Measurements from ENCODE around the gene FAM174C.
"Not testable (repeated sequence)": the region's sequence is repeated elsewhere in the genome, so short reads cannot be mapped to it uniquely, and the experiment has no call there.

Gene FAM174C

DNA sequence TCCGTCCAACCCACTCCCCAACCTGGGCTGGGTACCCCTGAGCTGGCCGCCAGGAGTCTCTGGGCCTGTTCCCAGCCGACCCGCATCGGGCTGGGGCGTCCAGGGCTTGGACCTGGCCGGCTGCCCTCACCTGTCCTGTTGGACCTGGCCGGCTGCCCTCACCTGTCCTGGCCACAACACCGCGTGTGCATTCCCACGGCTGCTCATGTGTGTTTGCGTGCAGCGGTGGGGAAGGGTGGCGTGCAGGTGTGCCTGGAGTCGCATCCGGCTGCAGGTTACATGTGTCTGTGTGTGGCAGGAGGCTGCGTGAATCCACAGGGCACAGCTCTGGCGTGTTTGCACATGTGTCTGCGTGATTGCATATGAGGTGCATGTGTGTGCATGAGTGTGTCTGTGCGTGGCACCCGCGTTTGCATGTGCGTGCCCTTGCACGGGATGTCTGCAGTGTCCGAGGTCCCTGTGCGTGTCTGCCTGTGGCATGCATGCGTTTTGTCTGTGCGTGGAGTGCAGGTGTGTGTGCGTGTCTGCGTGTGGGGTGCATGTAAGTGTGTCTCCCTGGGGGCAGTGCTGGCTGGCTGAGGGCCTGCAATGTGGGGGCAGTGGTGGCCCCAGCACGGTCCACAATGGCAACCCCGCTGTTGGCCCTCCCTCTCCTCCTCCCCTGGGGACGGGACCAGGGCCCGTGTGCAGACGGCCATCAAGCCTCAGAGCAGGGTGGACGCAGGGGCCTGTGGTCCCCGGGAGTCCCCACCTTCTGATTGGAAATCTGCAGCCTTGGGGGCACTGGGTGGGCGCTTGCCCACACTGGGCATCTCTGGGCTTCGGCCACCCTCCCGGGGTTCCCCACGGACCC, 13.7 kb downstream of the FAM174C start:
- no peak for DNase-seq

DNA sequence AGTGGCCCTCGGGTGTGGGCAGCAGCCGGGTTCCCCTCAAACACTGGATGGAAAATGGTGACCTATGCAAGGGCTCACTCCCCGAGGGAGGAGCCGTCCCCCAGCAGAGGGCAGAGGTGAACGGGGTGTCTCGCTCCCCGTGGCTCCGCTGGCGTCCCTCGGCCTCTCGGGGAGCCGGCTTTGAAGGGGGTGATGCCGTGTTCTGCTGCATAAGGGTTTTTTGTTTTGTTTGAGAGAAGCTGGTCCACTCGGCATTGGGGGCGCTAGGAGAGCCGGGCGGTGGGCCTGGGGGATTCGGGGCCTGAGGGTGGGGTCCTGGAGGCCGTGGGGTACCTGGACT, 14.3 kb downstream of the FAM174C start:
- DNase-seq = no peak

DNA sequence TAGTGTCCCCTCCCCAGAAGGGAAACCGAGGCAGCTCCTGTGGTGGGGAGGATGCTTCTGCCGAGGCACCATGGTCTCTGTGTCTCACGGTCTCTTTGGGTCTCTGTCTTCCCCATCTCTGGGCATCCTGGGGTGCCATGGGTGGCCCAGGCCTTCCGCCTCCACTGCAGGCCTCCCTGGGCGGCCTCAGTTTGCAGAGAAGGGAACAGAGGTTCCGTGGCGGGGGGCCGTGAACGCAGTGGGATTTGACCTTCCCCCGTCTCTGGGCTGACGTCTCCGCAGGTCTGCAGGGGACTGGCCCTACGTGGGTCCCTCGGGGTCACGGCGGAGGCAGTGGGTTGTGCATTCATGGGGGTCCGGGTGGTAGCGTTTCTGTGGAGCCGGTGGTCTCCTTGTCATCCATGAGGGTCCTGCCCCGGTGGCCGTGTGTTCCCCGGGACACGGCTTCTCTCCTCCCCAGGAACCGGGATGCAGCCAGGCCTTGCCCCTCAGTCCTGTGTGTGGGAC, 14.9 kb downstream of the FAM174C start:
- no peak for DNase-seq

DNA sequence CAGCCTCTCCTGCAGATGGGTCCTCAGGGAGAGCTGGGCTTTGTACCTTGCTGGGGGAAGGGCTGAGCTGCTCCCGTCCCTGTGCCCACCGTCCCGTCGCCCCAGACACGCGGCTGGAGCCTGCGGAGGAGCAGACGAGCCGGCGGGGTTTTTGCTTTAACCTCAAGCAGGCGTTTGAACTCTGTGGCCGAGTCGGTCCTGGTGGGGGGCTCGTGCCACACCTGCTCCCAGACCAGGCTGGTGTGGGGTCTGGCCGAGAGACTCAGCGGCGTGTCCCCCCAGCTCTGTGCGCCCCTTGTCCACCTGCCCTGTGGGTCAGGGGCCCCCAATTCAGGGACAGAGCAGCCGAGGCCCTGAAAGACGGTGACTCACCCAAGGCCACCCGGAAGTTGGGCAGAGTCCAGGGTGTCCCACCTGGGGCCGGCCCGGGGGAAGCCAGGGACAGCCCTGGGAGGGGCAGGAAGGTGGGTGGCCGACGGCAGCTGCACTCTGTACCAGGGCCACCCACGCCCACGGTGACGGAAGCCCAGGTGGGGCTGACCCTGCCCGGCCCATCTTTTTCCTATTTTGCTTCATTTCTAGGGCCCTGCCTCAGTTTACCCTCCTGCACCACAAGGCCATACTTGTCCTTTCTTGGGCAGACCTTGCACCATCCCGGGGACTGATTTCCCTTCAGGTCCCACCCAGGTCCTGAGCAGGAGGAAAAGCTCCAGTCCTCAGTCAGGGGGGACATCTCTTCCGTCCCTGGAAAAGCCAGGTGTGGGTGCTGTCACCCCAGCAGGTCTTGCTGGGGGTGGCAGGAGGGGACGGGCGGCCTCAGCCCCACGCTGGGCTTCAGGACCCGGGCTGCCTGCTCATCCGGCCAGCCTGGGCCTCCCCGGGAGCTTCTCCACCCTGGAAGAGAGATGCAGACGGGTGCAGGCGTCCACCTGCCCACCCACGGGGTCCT, 15.6 kb downstream of the FAM174C start:
- no peak for DNase-seq

DNA sequence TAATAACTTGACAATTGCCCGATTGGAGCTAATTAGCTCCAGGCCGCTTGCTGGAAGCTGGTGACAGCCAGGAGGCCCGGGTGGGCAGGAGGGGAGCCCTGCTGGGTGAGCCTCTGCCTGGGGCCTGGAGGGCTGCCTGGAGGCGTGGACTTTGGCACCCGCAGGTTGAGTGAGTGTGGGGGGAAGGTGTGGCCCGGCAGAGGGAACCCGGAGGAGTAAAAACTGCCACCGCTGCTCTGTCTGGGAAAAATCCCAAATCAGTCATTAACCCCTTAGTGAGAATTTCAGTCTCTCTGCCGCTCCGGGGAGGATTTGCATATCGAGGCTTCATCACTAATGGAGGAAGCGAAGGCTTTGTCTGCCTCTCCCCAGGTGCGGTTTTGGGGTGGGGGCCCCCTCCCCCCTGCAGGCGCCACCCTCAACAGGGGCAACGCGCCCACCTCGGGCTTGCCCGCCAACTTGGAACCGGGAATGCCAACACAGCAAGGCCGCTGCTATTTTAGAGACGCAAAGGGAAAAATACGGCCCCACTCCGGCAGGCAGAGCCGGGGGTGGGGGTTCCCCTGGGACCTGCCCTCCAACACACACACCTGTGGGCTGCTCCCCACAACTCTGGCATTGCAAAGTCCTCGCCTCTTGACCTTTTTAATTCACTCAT, 16.6 kb downstream of the FAM174C start:
- no peak for DNase-seq

DNA sequence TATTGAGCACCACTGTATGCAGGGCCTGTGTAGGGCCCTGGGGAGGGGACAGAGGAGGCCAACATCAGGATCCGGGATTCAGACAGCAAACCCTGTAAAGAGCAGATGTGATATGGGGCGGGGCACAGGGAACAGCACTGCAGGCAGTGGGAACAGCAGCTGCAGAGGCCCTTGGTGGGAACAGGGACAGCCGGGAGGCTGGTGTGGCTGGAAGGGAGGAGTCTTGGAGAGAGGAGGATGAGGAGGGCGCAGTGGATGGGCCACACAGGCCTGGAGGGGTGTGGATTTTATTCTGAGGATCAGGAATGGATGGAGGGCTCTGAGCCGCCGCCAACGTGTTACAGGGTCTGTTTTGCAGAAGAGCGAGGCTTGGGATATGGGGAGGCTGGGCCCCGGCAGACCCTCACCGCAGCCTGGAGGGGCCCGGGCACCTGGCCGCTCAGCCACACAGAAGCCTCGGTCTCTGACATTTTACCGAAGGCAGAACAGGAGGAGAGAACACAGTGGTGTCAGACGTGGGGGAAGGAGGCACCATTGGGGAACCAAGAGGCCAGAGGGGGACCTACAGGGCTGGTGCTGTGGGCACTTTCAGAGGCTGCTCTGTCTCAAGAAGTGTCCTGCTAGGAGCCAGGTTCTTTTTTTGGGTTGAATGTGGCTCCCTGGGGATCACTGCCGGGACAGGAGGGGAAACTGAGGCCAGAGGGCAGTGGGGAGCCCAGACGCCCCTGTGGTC, 17.3 kb downstream of the FAM174C start:
- no peak for DNase-seq

DNA sequence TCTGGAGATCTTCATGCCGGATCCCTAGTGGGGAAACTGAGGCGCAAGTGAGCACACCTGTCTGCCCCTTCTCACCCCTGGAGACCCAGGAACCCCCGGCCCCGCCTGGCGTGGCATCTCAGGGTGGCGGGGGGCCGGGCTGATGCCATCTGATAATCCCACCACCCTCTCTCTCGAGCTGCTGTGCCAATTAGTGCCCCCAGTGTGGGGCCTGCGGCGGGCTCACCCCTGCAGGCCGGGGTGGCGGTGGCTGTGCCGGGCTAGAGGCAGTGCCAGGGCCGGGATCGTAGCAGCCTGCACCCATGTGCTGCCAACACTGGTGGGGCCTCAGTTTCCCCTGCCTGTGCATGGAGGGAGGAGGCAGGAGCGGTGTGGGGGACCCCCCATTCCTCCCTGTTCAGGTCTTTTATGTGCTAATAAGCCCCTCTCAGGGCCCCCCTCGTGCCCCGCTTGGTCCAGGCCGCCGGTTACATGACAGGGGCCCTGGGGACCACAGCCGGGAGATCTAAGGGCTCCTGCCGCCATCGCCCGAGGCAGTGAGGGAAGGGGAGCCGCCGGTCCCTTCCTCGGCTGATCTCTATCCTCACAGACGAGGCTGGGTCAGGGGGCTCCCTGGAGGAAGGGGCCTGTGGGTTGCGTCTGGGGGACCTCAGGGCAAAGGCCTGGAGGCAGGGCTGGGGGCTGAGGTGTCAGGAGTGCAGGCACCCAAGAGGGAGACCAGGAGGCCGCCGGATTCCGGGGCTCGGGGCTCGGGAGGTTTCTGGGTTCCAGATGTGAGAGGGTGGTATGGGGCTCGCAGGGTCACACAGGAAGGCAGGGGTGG, 18.7 kb downstream of the FAM174C start:
- DNase-seq = no peak

DNA sequence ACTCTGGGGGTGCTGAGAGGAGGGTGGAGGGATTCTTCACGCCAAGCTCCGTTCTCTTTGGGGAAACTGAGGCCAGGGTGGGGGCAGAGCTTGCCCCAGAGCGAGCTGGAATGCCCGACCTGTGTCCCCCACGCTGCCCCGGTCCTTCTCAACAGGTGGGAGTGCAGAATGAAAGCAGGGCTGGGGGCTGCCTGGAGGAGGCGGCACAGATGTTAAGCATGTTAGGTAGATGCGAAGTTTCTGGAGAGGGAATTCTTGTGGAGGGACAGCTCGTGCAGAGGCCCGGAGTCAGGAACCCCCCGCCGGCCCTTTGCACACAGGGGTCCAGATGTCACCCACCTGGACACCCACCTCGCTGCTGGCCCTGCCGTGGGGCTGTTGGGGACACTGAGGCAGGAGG, 19.4 kb downstream of the FAM174C start:
- DNase-seq = no peak

DNA sequence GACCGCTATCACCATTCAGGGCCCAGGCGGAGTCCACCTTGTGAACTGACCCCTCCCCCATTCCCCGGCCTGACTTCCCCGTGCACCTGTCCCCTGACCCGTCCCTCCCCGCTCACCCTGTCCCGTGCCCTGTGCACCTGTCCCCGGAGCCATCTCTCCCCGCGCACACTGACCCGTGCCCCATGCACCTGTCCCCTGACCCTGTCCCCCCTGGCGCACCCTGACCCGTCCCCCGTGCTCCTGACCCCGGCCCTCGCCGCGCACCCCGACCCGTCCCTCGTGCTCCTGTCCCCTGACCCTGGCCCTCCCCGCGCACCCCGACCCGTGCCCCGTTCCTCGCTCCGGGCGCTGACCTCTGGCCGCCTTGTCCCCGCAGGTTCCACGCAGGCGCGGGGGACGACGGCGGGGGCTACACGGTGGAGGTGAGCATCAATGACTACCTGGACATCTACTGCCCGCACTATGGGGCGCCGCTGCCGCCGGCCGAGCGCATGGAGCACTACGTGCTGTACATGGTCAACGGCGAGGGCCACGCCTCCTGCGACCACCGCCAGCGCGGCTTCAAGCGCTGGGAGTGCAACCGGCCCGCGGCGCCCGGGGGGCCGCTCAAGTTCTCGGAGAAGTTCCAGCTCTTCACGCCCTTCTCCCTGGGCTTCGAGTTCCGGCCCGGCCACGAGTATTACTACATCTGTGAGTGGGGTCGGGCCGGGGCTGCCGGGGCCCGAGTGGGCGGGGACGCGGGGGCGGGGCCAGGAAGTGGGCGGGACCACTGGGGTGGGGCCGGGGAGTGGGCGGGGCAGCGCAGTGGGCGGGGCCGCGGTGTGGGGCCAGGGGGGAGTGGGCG, 20.1 kb downstream of the FAM174C start:
- DNase-seq = no peak

DNA sequence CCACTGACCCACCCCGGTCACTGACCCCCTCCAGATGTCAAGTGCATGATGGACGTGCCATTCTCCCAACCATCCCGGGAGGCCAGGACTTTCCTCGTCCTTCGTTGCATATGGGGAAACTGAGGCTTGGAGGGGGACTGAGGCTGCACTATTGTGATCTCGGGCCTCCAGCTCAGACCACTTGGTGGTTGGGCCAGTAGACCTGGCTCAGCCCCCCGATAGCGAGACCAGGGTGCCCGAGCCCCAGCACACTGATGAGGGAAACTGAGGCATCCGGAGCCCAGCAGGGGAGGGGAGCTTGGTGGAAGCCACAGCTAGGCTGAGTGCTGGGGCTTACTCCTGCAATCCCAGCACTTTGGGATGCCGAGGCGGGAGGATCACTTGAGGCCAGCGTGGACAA, 20.7 kb downstream of the FAM174C start:
- DNase-seq = no peak

DNA sequence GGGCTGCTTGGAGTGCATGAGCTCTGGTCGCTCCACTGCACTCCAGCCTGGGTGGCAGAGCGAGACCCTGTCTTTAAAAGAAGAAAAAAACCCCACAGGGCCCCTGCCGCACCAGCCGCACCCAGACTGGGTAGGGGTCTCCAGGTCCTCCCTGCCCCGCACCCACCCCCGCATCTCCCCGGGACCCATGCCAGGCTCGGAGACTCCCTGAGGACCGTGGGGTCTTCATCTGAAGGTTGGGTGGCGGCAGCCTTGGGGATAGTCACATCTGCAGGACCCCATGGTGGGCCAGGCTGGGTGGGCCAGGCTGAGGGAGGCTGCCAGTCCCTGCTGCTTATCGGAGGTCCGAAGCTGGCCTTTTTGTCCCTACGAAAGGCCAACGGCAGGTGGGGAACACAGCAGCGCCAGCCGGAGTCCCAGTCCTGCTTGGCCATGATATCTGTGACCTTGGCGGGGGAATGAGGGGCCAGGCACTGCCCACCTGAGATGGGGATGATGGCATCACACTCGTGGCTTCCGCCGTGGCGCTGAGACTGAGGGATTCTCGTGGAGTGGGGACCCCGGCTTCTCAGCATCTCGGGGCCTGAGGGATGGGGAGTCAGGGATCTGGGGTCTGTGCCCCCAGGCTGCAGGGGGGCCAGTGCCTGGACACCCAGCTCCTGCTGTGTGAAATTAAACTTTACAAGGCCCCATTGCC, 21.4 kb downstream of the FAM174C start:
- no peak for DNase-seq

DNA sequence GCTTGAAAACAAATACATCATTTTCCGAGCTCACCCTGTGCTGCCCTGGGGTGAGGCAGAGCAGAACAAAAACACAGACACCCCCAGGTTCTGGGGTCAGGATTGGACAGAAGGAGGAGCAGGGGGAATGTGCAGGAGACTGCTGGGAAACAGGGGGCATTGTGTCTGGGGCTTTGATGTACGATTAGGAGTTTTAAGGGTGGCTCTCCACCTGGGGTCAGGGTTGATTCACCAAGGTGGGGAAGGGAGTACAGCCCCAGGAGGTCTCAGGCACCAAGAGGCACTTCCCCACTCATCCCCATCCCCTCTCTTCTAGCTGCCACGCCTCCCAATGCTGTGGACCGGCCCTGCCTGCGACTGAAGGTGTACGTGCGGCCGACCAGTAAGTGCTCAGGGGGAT, 22.9 kb downstream of the FAM174C start:
- no peak for DNase-seq

DNA sequence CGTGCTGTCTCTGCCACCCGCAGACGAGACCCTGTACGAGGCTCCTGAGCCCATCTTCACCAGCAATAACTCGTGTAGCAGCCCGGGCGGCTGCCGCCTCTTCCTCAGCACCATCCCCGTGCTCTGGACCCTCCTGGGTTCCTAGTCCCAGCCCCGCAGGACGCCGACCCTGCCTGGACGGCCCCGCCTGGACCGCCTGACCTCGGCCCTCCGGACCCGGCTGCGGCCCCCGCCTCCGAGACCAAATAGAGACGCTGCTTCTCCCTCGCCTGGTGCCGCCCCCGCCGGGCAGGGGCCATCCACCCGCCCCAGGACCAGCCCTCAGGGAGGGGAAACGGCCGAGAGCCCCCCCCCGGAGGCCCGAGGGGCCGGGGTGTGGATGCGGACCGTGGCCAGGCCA, 24.5 kb downstream of the FAM174C start:
- no peak for DNase-seq

DNA sequence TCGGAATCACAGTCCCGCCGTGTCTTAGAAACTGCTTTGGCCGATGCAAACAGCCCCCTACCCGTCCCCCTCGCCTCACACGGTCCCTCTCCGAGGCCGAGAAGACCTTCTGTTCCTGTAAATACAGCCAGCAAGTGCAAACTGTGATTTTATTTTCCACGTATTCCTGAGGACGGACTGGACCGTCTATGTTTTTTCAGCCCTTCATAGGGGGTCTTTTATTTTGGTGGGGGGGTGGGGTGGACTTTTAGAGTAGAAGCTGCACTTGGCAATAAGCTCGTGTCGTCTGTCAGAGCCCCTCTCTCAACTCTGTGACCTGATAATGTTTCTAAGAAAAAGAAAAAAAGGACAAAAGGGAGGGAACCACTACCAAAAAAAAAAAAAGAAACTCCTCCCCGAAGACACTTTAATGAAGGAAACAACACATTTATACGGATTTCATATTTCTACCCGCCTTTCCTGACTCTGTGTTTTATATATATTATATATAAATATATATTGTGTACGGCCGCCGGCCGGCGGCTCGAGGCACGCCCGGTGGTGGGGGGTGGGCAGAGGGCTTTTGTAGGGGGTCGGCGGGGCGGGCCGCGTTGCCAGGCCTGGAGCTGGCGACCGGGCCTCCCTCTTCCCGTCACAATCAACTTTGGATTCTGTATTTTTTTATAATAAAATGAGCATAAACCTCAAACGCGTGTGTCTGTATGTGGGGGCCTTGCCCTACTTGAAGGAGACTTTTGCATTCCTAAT, 25.6 kb downstream of the FAM174C start:
- DNase-seq = no peak

DNA sequence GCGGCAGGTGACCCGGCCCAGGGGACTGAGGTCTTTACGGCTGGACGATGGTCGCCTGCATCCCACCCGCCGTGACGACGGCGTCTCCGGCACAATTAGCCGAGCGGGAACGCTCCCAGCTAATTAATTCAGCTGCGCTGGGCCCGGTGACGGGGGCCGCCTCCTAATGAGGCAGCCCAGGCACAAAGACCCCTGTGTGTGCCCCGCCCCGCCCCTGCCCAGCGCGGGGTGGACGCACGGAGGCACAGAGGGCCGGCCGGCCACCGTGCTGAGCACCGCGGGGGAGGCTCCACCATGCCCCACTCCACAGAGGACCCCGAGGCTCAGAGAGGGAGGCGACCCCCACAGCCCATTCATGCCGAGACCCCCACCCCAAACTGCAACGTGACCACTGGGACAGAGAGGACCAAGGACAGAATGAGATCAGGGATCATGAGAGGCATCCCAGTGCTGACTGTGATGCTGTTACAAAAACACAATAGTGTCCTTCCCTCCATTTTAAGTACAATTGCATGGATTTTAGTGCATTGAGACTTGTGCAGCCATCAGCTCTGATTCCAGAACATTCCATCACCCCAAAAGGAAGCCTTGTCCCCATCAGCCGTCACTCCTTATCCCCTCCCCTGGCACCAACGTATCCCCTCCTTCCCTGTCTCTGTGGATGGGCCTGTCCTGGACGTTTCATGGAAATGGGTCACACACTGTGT, 27.4 kb downstream of the FAM174C start:
- DNase-seq = no peak

DNA sequence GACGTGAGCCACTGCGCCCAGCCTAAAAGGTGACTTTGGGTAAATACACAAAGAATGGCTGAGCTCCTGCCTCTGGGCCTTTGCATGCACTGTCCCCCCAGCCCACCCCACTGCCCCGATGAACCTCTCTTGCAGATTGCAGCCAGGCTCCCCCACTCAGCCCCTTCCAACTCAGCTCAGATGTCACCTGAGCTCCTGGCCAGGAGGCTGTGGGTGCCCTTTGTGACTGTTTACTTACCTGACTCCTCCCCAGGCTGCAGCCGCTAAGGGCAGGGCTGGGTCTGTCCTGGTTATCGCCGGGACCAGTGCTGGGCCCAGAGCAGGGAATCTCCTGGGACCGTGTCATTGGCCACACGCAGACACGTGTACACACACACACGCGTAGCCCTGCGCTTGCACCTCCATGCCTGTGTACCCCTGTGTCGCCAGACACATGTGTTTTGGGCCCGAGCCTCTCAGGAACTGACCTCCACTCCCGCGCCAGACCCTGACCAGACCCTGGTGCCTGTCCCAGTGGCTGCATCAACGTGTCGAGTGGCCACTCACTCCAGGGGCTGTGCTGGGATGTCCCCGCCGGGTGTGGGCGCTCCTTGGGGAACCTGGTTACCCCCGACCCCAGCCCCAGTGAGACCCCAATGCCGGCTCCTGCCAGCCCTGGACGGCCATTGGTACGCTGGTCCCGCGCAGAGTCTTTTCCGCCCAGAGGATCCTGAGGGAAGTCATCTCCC, 29.0 kb downstream of the FAM174C start:
- no peak for DNase-seq

DNA sequence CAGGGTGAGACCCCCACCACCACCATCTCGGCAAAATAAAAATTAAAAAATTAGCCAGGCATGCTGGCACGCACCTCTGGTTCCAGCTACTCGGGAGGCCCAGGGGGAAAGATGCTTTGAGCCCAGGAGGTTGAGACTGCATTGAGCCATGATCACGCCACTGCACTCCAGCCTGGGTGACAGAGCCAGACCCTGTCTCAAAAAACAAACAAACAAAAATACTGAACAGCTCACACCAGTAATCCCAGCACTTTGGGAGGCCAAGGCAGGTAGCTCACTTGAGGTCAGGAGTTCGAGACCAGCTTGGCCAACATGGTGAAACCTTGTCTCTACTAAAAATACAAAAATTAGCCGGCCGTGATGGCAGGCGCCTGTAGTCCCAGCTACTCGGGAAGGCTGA, 30.0 kb downstream of the FAM174C start:
- DNase-seq = not testable (repeated sequence)

DNA sequence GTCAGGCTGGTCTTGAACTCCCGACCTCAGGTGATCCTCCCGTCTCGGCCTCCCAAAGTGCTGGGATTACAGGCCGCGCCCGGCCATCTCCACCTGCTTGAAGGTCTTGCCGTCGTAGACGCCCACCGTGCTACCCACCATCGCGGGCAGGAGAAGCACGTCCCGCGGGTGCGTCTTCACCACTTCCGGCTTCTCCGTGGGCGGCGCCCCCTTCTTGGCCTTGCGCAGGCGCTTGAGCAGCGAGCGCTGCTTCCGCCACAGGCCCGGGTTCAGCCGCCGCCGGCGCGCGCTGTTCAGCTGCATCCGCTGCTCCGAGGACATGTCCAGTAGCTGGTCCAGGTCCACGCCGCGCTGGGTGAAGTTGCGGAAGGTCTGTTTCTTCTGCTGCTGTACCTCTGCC, 32.0 kb downstream of the FAM174C start:
- no peak for DNase-seq

Data from NCI-H1694 (cell line).